Measurements from ENCODE around the gene PPFIA1.
"Not testable (repeated sequence)": the region's sequence is repeated elsewhere in the genome, so short reads cannot be mapped to it uniquely, and the experiment has no call there.

PPFIA1 gene

DNA sequence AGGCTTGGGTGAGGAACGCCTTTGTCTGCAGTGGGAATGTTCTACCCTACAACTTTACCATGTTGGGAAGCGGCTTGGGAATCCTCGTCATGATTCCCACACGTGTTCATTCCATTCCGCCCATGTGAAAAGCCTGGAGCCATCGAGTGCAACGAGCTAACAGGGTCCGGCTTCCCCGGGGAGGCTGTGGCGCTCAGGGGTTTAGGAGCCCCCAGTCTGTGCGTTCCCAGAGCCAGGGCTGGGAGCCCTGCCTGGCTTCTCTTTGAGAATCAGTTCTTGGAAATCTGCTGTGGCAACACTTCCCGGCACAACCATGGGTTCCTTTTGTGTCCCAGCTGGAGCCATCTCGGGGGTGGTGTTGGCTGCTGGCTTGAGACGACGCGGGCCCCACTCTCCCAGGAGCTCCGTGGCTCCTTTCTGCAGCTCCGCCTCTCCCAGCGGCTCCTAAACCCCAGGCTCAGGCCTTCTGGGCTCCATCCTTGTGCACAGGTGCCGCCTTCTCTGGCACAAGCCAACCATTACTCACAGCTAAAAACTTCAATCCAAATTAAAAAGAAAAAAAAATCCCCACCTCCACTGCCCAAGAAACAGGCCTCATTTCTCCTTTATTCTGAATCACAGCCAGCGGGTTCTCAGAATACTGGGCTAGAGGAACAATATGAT, 18.7 kb upstream of the PPFIA1 start:
- no peak for DNase-seq (ENCODE audit: low read depth)

DNA sequence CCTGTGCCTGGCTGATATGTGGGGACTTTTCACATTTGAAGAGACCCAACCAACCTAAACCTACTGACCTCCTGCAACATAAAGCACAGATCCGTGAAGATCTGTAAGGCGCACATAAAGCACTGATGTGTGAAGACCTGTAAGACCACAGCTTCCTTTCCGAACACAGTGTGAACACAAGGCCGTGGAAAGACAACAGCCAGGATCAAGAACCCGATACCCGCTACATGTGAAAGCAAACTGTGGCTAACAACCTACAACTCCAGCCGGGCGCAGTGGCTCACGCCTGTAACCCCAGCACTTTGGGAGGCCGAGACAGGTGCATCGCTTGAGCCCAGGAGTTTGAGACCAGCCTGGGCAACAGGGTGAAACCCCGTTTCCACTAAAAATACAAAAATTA, 17.6 kb upstream of the PPFIA1 start:
- no peak for DNase-seq (ENCODE audit: low read depth)

DNA sequence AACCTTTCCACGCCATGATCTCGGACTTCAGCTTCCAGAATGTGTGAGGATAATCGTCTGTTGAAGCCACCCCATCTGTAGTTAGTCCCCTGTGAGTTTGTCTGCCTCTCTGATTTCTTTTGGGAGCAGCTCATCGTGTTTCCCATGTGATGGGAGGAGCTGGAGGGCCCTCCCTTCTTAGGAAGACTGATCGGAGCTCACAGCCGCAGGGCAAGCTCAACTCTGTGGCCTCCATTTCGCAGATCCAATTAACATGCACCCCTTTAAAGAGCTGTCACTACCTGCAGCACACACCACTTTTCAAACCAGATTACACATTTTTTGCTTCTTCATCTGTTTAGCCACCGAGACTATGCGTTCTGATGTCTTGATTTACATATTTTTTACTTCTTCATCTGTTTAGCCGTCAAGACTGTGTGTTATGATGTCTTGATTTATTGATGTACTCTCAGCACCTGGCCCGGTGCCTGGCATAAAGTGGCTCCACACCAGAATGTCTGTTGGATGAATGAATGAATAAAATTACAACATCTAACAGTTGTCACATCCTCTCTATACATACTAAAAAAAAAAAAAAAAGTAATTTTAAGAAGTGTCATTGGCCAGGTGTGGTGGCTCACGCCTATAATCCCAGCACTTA, 14.9 kb upstream of the PPFIA1 start:
- no peak for DNase-seq (ENCODE audit: low read depth)

- not testable (repeated sequence) for DNase-seq (ENCODE audit: low read depth)
Measured at GRCh38 chr11:70259077-70259476, 11.4 kb upstream of the PPFIA1 start.

DNA sequence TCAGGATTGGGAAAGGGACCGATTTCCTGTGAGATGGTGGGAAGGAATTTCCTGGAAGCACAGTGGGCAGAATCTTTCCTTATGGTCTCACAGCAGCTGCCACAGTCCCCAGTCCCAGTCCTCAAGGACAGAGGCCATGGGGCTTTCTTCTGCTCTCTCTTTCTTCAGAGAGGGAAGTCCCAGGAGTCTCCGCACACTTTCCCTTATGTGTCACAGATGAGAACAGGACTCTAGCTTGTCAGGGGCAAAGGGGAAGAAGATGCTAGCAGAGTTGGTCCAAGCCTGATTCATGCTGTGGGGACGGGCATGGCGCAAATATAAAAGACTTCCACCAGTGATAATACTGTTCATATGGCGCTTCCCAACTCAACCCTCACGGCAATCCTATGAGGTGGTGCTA, 7.5 kb upstream of the PPFIA1 start:
- no peak for DNase-seq (ENCODE audit: low read depth)

GRCh38 chr11:70263363-70263762, 7.1 kb upstream of the PPFIA1 start:
- no peak for DNase-seq (ENCODE audit: low read depth)

DNA sequence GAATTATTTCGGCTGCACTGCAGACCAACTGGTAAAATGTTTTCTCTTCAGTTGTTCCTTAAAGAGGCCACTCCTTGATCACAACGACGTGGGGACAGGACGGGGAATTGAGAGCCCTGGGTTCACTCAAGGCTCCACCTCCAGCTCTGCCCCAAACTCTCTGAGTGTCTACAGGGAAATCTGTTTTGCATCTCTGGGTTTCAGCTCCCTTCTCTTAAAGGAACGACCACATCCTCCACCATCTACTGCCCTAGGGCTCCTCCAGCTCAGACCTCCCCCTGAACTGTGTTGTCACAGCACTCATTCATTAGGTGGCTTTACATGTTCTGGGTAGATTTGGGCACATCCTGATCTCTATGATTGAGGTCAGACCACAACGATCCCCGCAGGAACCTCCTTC, 5.1 kb upstream of the PPFIA1 start:
- no peak for DNase-seq (ENCODE audit: low read depth)

DNA sequence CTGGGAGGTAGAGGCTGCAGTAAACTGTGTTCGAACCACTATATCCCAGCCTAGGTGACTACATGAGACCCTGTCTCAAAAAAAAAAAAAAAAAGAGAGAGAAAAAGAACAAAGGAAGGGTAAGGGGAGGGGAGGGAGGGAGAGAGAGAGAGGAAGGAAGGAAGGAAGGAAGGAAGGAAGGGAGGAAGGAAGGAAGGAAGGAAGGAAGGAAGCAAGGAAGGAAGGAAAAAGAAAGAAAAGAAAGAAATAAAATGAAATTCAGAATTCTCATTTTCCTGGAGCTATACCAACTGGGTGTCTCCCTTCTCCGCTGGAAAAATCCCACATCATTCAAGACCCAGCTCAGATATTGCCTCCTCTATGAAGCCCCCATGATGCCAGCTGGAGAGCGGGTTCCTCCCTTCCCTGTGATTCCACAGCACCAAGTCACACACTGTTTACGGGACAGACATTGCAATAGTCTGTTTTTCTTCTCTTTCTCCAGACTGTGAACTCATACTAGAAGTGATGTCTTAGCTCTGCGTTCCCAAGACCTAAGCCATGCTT, 3.0 kb upstream of the PPFIA1 start:
- no peak for DNase-seq (ENCODE audit: low read depth)

- DNase-seq (ENCODE audit: low read depth), result no peak
Measured at GRCh38 chr11:70268526-70268925, 2.0 kb upstream of the PPFIA1 start.

DNA sequence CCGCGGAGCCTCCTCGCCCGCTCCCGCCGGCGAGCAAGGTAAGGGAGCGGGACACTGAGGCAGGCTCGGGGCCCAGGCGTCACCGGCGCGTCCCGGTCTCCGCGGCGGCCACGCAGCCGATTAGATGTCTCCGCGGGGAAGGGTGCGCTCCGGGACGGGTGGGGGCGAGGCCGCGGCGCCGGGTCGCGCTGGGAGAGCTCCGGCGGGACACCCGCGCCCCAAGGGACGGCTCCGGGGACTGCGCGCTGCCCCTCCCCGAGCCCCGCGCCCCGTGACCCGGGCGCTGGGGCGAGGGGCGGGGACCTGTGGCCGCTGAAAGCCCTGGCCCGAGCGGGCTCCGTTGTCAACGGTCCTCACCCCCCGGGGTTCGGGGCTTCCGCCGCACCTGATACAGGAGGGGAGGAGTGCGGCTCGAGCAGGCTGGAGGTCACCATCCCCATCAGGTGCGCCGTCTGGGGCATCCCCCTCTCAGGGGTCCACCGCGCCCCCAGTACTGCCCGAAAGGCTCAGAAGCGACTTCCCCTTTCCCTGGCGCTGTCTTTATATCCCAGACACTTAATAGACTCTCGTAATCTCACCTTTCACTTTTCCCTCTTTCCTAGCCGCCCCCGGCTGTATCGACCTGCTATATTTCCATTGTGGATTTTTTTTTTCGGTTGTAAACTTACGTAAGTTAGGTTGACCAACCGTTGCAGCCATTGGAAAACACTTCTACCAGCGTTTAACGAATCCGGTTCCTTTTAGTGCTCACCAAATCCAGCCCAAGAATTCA, 573 bp downstream of the PPFIA1 start:
- peak; percentile 30 for DNase-seq (ENCODE audit: low read depth)

DNA sequence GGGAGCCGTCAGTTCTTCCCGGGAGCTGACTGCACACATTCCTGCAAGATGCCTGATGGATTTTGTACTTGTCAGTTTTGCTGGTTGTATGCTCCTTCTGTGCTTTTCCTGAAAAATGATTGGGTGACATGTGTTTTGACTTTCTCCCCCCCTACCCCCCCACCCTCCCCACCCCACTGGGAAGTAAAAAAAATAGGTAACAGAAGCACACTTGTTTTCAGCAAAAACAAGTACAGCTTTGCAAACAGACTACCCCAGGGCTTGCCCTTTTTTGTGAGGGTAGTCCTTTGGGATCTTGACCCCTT, 1.1 kb downstream of the PPFIA1 start:
- DNase-seq (ENCODE audit: low read depth), result no peak

DNA sequence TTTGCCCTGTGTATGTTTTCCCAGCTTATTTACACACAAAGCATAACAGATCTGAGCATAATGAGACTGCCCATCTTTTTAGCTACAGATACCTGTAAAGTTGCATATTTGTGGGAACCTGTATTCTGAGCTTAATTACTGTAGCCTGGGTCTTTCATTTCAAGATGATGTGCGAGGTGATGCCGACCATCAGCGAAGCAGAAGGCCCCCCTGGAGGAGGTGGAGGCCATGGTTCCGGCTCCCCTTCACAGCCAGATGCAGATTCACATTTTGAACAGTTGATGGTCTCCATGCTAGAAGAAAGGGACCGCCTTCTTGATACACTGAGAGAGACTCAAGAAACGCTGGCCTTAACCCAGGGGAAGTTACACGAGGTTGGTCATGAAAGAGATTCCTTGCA, 1.5 kb downstream of the PPFIA1 start:
- DNase-seq (ENCODE audit: low read depth), result no peak

DNA sequence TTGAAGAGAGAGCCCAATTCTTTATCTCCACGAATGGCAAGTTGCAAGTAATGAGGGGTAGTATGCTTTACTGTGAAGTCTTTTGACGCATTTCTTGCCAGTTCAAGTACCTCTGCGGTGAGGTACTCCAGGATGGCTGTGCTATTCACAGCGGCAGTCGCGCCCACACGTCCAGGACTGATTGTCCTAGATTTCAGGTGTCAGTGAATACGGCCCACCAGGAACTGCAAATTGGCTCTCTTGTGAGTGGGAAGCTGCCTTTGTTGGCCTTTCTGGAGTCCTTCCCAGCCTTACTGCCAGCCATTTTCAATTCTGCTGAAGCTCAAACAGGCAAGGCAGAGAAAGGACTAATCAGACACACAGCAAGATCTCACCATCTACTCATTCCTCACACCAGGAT, 8.5 kb downstream of the PPFIA1 start:
- no peak for DNase-seq (ENCODE audit: low read depth)

- DNase-seq (ENCODE audit: low read depth), result no peak
Measured at GRCh38 chr11:70281156-70281609, 10.7 kb downstream of the PPFIA1 start.

GRCh38 chr11:70282012-70282411, 11.5 kb downstream of the PPFIA1 start:
- no peak for DNase-seq (ENCODE audit: low read depth)

GRCh38 chr11:70288721-70289120, 18.2 kb downstream of the PPFIA1 start:
- DNase-seq (ENCODE audit: low read depth), result no peak

GRCh38 chr11:70289582-70289981, 19.1 kb downstream of the PPFIA1 start:
- no peak for DNase-seq (ENCODE audit: low read depth)

DNA sequence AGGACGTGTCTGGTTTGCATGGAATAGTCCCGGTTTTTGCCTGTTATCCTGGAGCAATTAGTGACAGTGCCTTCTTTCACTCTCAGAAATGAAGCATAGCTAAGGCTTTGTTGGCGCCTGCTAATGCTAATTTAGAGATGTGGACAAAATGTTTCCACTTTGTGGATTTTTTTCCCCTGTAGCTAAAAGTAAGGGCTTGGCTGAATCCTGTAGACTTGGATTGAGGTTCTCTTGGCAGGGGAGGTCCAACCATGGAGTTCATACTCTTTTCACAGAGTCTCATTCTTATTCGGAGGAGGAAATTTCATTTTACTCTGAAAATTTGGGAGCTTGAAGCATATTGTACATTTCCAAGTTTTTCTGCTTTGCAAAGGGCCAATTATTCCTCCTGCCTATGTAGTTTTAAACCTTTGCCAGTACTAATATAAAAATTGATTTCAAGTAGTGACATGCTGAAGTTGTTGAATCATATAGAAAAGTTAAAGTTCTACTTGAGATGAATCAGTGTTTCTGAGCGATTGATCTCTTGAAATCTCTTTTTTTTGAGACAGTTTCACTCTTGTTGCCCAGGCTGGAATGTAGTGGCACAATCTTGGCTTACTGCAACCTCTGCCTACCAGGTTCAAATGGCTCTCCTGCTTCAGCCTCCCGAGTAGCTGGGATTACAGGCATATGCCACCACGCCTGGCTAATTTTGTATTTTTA, 20.0 kb downstream of the PPFIA1 start:
- DNase-seq (ENCODE audit: low read depth), result no peak

- no peak for DNase-seq (ENCODE audit: low read depth)
Measured at GRCh38 chr11:70292166-70292565, 21.7 kb downstream of the PPFIA1 start.

DNA sequence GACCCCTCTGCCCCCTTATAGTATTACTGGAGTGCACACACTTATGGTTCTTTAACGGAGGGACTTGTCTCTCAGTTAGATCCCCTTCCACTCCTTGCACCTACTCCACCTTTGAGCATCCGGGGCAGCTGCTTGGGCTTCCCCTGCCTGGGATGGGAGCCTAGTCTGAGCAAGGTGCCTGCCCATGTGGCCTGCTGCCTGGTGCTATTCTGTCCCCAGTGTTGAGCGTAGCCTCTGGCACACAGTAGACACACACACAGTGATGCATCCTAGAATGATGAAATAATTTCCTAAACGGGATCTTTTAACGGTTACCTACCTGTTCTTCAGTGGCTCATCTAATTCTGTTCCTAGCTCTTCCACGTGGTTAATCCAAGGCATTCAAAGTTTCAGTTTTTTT, 22.4 kb downstream of the PPFIA1 start:
- no peak for DNase-seq (ENCODE audit: low read depth)

GRCh38 chr11:70295166-70295565, 24.7 kb downstream of the PPFIA1 start:
- DNase-seq (ENCODE audit: low read depth), result not testable (repeated sequence)

DNA sequence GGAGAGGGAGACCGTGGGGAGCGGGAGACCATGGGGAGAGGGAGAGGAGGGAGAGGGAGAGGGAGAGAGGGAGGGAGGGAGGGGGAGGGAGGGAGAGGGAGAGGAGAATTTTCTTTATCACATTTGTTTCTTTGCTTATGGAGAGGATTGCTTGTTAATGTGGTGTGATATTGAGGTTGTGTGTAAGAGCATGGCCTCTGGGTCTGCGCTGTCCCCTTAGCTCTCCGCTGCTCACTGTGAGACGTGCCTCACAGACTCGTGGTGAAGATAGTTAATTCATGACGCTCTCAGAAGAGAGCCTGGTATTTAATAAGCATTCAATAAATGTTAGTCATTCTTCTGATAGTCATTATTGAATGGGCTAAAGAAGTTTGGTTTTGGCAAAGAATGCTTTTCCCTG, 26.2 kb downstream of the PPFIA1 start:
- no peak for DNase-seq (ENCODE audit: low read depth)

- no peak for DNase-seq (ENCODE audit: low read depth)
Measured at GRCh38 chr11:70297341-70297740, 26.9 kb downstream of the PPFIA1 start.

All from GM04503 (cell line).